Activated B cell treated with CpG ODN at 0.5 μM for 24 hours (primary cell): Measurements from ENCODE around the gene GABPB2. TPM values are rescaled to one million over a fixed set of nuclear protein-coding genes. Genes with fewer than 3 reads are reported as not detected.

Experiments
- ATAC-seq: fragments of 200-7000 bp; cut with Tn5 transposase; one replicate; pipeline ENCODE4 v1.10.0; 2021; ENCODE audit warnings: low read depth, mild to moderate bottlenecking, moderate library complexity
- CTCF ChIA-PET: fragments of 350-600 bp; sonication (Branson Sonifier 250); formaldehyde crosslinking; loops from one replicate; lab custom pipeline; 2021; ENCODE audit warnings: antibody characterized with exemption; lab: Charles Lee
- POLR2A ChIA-PET: fragments of 350-600 bp; sonication (Branson Sonifier 250); formaldehyde crosslinking; loops from one replicate; lab custom pipeline; 2021; ENCODE audit warnings: antibody characterized with exemption; lab: Charles Lee
- DNase-seq: peaks from one replicate; pipeline ENCODE4 v3.0.0; 2022
- H3K27ac Mint-ChIP-seq: one replicate; pipeline ENCODE4 v1.8.0; 2020; ENCODE audit warnings: mixed read lengths
- H3K27me3 Mint-ChIP-seq: one replicate; pipeline ENCODE4 v1.8.0; 2021; ENCODE audit warnings: mixed read lengths
- H3K36me3 Mint-ChIP-seq: one replicate; pipeline ENCODE4 v1.8.0; 2021; ENCODE audit warnings: low read depth, mixed read lengths
- H3K4me1 Mint-ChIP-seq: one replicate; pipeline ENCODE4 v1.8.0; 2021; ENCODE audit warnings: mixed read lengths
- H3K4me3 Mint-ChIP-seq: one replicate; pipeline ENCODE4 v1.8.0; 2020; ENCODE audit warnings: mild to moderate bottlenecking, mixed read lengths
- H3K9me3 Mint-ChIP-seq: one replicate; pipeline ENCODE4 v1.8.0; 2020; ENCODE audit warnings: mixed read lengths
- CTCF ChIP-seq: fragments of 200-600 bp; IDR thresholded peaks from one replicate; pipeline ENCODE4 v1.8.0; 2022; ENCODE audit warnings: antibody characterized with exemption, mild to moderate bottlenecking
- intact Hi-C: fragments of 100-400 bp; cut with micrococcal nuclease; formaldehyde crosslinking; loops from one replicate; pipeline ENCODE4 v1.15.1; 2024
- total RNA-seq: library from RNA; stranded (reverse); gene quantifications from 2 replicates; pipeline ENCODE4 v1.2.3, GENCODE V29; 2022

Gene GABPB2
- 13.8 and 17.4 TPM in 2 replicates for total RNA-seq

GRCh38 chr1:151070474-151071276 lies at the start of gene GABPB2:
Gene GABPB2, plus strand, starts transcription at chr1:151070761. Its CDS starts 17,429 bp downstream, at chr1:151088190.
- Mint-ChIP-seq H3K4me3 (peak within 1 kb of the TSS; percentile 97), H3K27me3 (no peaks in the 10 kb centered on the region), H3K9me3 (no peaks in the 10 kb centered on the region), H3K4me1 (peaks cover 16% of the 10 kb centered on the region), H3K27ac (peak within 1 kb of the TSS; percentile 100), H3K36me3 (peaks cover 20% of the 10 kb centered on the region)
- POLR2A ChIA-PET = interaction anchor here (0.5 to 3.3 kb wide), 24 partner anchors 12 to 750 kb away, joined by 3 to 98 read pairs (median 5); partner anchors contain the start of genes C1orf56, CDC42SE1, CERS2 and FALEC
- ATAC-seq (peak; percentile 87), DNase-seq (peak; percentile 89)
- CTCF ChIA-PET = interaction anchor here (0.5 to 2.1 kb wide), 13 partner anchors 8 to 134 kb away, joined by 3 to 12 read pairs (median 3); partner anchors contain the start of genes C1orf56, CDC42SE1, MLLT11 and TNFAIP8L2
- TF ChIP-seq CTCF = peak; percentile 25
- intact Hi-C loops = loop anchor here (1.0 to 2.0 kb wide), 11 partner anchors 11 to 212 kb away; partner anchors contain the start of genes CDC42SE1, LYSMD1, PRUNE1 and PSMD4

GRCh38 chr1:151024540-151025146 lies 45.9 kb upstream of the GABPB2 start:
- Mint-ChIP-seq H3K9me3 (no peaks in the 10 kb centered on the region), H3K36me3 (peaks cover 52% of the 10 kb centered on the region), H3K27me3 (no peaks in the 10 kb centered on the region), H3K4me1 (peaks cover 6% of the 10 kb centered on the region), H3K27ac (no peak overlapping the region), H3K4me3 (no peak overlapping the region)
- TF ChIP-seq CTCF = no peak
- ATAC-seq = peak; percentile 99
- intact Hi-C loops = loop anchor here (1.0 kb wide), 6 partner anchors 24 to 227 kb away; partner anchors contain the start of genes CDC42SE1 and TNFAIP8L2
- POLR2A ChIA-PET = interaction anchor here (0.6 to 1.2 kb wide), 5 partner anchors 33 to 838 kb away, joined by 3 to 7 read pairs (median 4); partner anchors contain the start of gene TNFAIP8L2
- CTCF ChIA-PET = interaction anchor here (0.6 to 3.5 kb wide), 20 partner anchors 12 to 228 kb away, joined by 3 to 27 read pairs (median 4); partner anchors contain the start of genes BNIPL, GABPB2, MINDY1 and MLLT11
- DNase-seq = peak; percentile 55

- peaks cover 6% of the 10 kb centered on the region for H3K4me1 Mint-ChIP-seq
- H3K36me3 Mint-ChIP-seq = peaks cover 65% of the 10 kb centered on the region
- no peak overlapping the region for H3K4me3 Mint-ChIP-seq
- POLR2A ChIA-PET = interaction anchor here (0.6 kb wide), 1 partner anchor 758 kb away, joined by 3 read pairs; the partner anchor contains the start of gene APH1A
- intact Hi-C loops = no loop called here
- no peak for TF ChIP-seq CTCF
- CTCF ChIA-PET = interaction anchor here (0.9 to 3.5 kb wide), 2 partner anchors 44 to 73 kb away, joined by 3 to 27 read pairs; partner anchors contain the start of gene GABPB2
- DNase-seq = no peak
- ATAC-seq = no peak
- H3K9me3 Mint-ChIP-seq = no peaks in the 10 kb centered on the region
- H3K27me3 Mint-ChIP-seq = no peaks in the 10 kb centered on the region
- H3K27ac Mint-ChIP-seq = no peak overlapping the region
These were observed 44.1 kb upstream of the GABPB2 start for GRCh38 chr1:151026460-151026859.

- TF ChIP-seq CTCF = no peak
- no peak for ATAC-seq
- Mint-ChIP-seq H3K4me3 (no peak overlapping the region), H3K36me3 (peaks cover 63% of the 10 kb centered on the region), H3K9me3 (no peaks in the 10 kb centered on the region), H3K4me1 (no peaks in the 10 kb centered on the region), H3K27ac (no peak overlapping the region), H3K27me3 (no peaks in the 10 kb centered on the region)
- DNase-seq = no peak
- CTCF ChIA-PET = no interaction called here
- intact Hi-C loops = no loop called here
- POLR2A ChIA-PET = interaction anchor here (0.6 kb wide), 1 partner anchor 15 kb away, joined by 5 read pairs; no protein-coding TSS in a partner anchor
These were observed 38.4 kb upstream of the GABPB2 start for GRCh38 chr1:151032164-151032563.
